ENCODE results near the gene KCNMA1. TPM values are rescaled to one million over a fixed set of nuclear protein-coding genes. Genes with fewer than 3 reads are reported as not detected.

KCNMA1 gene
- total RNA-seq, 1 donor from 2014 or later: 87.6 TPM

DNA sequence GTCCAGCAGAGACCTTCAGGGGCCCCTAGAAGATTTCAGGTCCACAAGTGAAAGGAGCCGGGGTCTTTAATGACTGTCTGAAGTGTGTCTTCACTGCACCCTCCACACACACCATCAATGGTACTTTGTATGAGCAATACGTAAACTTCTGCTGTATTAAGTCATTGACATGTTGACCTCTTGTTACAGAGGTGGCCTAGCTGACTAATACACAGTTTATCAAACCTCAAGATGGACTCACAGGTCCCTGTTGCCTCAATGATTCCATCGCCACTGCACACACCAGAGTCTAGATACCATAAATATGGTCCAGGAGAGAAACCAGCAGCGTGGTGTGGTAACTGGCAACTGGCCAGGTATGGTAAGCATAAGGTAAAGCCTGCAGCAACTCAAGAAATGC lies 19.5 kb downstream of the KCNMA1 start:
- DNase-seq (ENCODE audit: low spot score): no peak
- no peaks in the 10 kb centered on the region for H3K27me3 Mint-ChIP-seq (ENCODE audit: low read depth)
- TF ChIP-seq, protein P1, sequence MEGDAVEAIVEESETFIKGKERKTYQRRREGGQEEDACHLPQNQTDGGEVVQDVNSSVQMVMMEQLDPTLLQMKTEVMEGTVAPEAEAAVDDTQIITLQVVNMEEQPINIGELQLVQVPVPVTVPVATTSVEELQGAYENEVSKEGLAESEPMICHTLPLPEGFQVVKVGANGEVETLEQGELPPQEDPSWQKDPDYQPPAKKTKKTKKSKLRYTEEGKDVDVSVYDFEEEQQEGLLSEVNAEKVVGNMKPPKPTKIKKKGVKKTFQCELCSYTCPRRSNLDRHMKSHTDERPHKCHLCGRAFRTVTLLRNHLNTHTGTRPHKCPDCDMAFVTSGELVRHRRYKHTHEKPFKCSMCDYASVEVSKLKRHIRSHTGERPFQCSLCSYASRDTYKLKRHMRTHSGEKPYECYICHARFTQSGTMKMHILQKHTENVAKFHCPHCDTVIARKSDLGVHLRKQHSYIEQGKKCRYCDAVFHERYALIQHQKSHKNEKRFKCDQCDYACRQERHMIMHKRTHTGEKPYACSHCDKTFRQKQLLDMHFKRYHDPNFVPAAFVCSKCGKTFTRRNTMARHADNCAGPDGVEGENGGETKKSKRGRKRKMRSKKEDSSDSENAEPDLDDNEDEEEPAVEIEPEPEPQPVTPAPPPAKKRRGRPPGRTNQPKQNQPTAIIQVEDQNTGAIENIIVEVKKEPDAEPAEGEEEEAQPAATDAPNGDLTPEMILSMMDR (IDR thresholded peaks at IDR 0.05): no peak
- H3K4me1 Mint-ChIP-seq (ENCODE audit: low read depth): peaks cover 9% of the 10 kb centered on the region
- H3K9me3 Mint-ChIP-seq (ENCODE audit: low read depth): no peaks in the 10 kb centered on the region
- no peak overlapping the region for H3K4me3 Mint-ChIP-seq (ENCODE audit: unreplicated experiment)
- H3K27ac Mint-ChIP-seq (ENCODE audit: unreplicated experiment): no peak overlapping the region
- peaks cover 2% of the 10 kb centered on the region for H3K36me3 Mint-ChIP-seq (ENCODE audit: low read depth)

- no peak overlapping the region for H3K27ac Mint-ChIP-seq (ENCODE audit: unreplicated experiment)
- no peak overlapping the region for H3K4me3 Mint-ChIP-seq (ENCODE audit: unreplicated experiment)
- peaks cover 2% of the 10 kb centered on the region for H3K36me3 Mint-ChIP-seq (ENCODE audit: low read depth)
- DNase-seq (ENCODE audit: low spot score): no peak
- H3K4me1 Mint-ChIP-seq (ENCODE audit: low read depth): peaks cover 3% of the 10 kb centered on the region
- TF ChIP-seq, protein P1 (IDR thresholded peaks at IDR 0.05): no peak
- no peaks in the 10 kb centered on the region for H3K9me3 Mint-ChIP-seq (ENCODE audit: low read depth)
- no peaks in the 10 kb centered on the region for H3K27me3 Mint-ChIP-seq (ENCODE audit: low read depth)
Measured at GRCh38 chr10:77616766-77617165, 20.8 kb downstream of the KCNMA1 start.

DNA sequence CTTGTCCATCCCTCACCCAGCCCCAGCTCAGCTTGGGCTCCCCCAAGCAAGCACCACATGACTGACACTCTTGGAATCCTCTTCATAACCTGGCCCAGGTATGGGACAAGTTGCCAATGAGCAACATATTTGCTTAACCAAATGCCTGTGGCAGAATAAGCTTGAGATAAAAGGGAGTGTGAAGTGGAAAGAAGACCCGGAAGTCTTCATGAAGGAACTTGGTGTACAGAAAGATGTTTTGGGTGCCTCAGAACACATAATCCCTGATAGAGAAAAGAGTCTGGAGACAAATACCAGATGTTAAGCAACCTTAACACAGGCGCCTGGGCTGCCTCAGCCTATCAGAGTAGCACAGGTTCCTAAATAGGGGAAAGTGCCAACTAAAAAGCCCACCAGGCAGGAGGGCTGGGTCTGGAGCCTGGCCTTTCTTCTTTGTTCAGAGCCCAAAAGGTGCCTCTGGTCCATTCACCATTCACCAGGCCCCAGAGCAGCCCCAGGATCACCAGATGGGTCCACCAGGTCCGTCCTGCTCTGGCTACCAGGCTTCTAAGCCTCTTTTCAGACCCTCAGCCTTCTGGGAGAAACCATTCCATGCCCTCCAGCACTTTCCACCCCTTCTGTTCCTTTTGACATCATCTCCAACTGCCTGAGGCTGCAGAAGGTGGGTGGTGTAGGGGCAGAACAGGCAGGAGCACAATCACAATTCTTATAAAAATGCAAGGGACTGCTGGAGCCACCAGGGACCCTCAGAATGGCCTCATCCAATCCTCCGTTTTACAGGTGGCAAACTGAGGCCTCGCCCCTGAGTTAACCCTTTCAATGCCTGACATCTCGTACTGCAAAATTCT lies 22.6 kb downstream of the KCNMA1 start:
- no peak for DNase-seq (ENCODE audit: low spot score)
- no peak overlapping the region for H3K4me3 Mint-ChIP-seq (ENCODE audit: unreplicated experiment)
- H3K36me3 Mint-ChIP-seq (ENCODE audit: low read depth): peaks cover 2% of the 10 kb centered on the region
- no peaks in the 10 kb centered on the region for H3K27me3 Mint-ChIP-seq (ENCODE audit: low read depth)
- H3K27ac Mint-ChIP-seq (ENCODE audit: unreplicated experiment): peak overlapping the region; percentile 12
- TF ChIP-seq, protein P1 (IDR thresholded peaks at IDR 0.05): no peak
- H3K9me3 Mint-ChIP-seq (ENCODE audit: low read depth): no peaks in the 10 kb centered on the region
- peaks cover 8% of the 10 kb centered on the region for H3K4me1 Mint-ChIP-seq (ENCODE audit: low read depth)

GRCh38 chr10:77613476-77614130 lies 24.0 kb downstream of the KCNMA1 start:
- no peak overlapping the region for H3K4me3 Mint-ChIP-seq (ENCODE audit: unreplicated experiment)
- H3K36me3 Mint-ChIP-seq (ENCODE audit: low read depth): no peaks in the 10 kb centered on the region
- no peaks in the 10 kb centered on the region for H3K27me3 Mint-ChIP-seq (ENCODE audit: low read depth)
- TF ChIP-seq, protein P1 (IDR thresholded peaks at IDR 0.05): no peak
- no peak overlapping the region for H3K27ac Mint-ChIP-seq (ENCODE audit: unreplicated experiment)
- DNase-seq (ENCODE audit: low spot score): no peak
- H3K9me3 Mint-ChIP-seq (ENCODE audit: low read depth): no peaks in the 10 kb centered on the region
- peaks cover 22% of the 10 kb centered on the region for H3K4me1 Mint-ChIP-seq (ENCODE audit: low read depth)

GRCh38 chr10:77611670-77612069 lies 25.9 kb downstream of the KCNMA1 start:
- Mint-ChIP-seq H3K27ac (ENCODE audit: unreplicated experiment) (no peak overlapping the region), H3K4me3 (ENCODE audit: unreplicated experiment) (no peak overlapping the region), H3K27me3 (ENCODE audit: low read depth) (no peaks in the 10 kb centered on the region), H3K4me1 (ENCODE audit: low read depth) (peaks cover 31% of the 10 kb centered on the region), H3K9me3 (ENCODE audit: low read depth) (no peaks in the 10 kb centered on the region), H3K36me3 (ENCODE audit: low read depth) (no peaks in the 10 kb centered on the region)
- TF ChIP-seq, protein P1 (IDR thresholded peaks at IDR 0.05): no peak
- DNase-seq (ENCODE audit: low spot score): no peak

Measured in chondrocyte (in vitro differentiated cells).